ENCODE data around the gene RBM33. TPM values are rescaled to one million over a fixed set of nuclear protein-coding genes. Genes with fewer than 3 reads are reported as not detected.

Gene RBM33
- total RNA-seq, 1 experiment from 2014 or later: 81.8 TPM

- Mint-ChIP-seq H3K27ac (no peak overlapping the region), H3K27me3 (ENCODE audit: low read depth) (peaks cover 59% of the 10 kb centered on the region), H3K9me3 (peaks cover under 1% of the 10 kb centered on the region; the same call in 1 of the 2 replicates), H3K4me1 (no peaks in the 10 kb centered on the region), H3K36me3 (no peaks in the 10 kb centered on the region), H3K4me3 (no peak overlapping the region)
- ChIA-PET CTCF (interaction anchor here (0.6 to 0.7 kb wide), 3 partner anchors 12 to 378 kb away, joined by 3 read pairs; no protein-coding TSS in a partner anchor), POLR2A (no interaction called here)
- TF ChIP-seq PRRX2 (CRISPR knock-in tag; IDR thresholded peaks at IDR 0.05) (no peak), CDX4 (CRISPR knock-in tag; IDR thresholded peaks at IDR 0.05; ENCODE audit: borderline replicate concordance) (no peak), SMAD3 (CRISPR knock-in tag; IDR thresholded peaks at IDR 0.05; ENCODE audit: borderline replicate concordance) (no peak), CTCF (IDR thresholded peaks at IDR 0.05) (peak; percentile 89), AFF4 (CRISPR knock-in tag; IDR thresholded peaks at IDR 0.05; ENCODE audit: borderline replicate concordance) (no peak)
- ATAC-seq: peak; percentile 93
- peak; percentile 83 for DNase-seq (ENCODE audit: low spot score)
Observed at GRCh38 chr7:155796381-155797261, 152.2 kb downstream of the RBM33 start.

GRCh38 chr7:155797262-155798250 lies 153.1 kb downstream of the RBM33 start:
- peaks cover 68% of the 10 kb centered on the region for H3K27me3 Mint-ChIP-seq (ENCODE audit: low read depth)
- H3K27ac Mint-ChIP-seq: no peak overlapping the region
- no peaks in the 10 kb centered on the region for H3K9me3 Mint-ChIP-seq
- H3K4me1 Mint-ChIP-seq: peaks cover 2% of the 10 kb centered on the region; the same call in 1 of the 2 replicates
- DNase-seq (ENCODE audit: low spot score) (no peak), ATAC-seq (peak; percentile 53)
- no peaks in the 10 kb centered on the region for H3K36me3 Mint-ChIP-seq
- CTCF ChIA-PET: interaction anchor here (0.5 to 0.7 kb wide), 8 partner anchors 17 to 946 kb away, joined by 3 to 8 read pairs (median 3); no protein-coding TSS in a partner anchor
- POLR2A ChIA-PET: interaction anchor here (0.6 kb wide), 1 partner anchor 1015 kb away, joined by 3 read pairs; no protein-coding TSS in a partner anchor
- no peak overlapping the region for H3K4me3 Mint-ChIP-seq
- TF ChIP-seq GRHL2 (CRISPR knock-in tag; IDR thresholded peaks at IDR 0.05; ENCODE audit: insufficient replicate concordance, severe bottlenecking): no peak
- TF ChIP-seq HMGA2 (CRISPR knock-in tag; IDR thresholded peaks at IDR 0.05): no peak
- TF ChIP-seq ZBTB43 (CRISPR knock-in tag; IDR thresholded peaks at IDR 0.05): no peak
- TF ChIP-seq CREB1 (CRISPR knock-in tag; IDR thresholded peaks at IDR 0.05): no peak
- TF ChIP-seq MYBL2 (CRISPR knock-in tag; IDR thresholded peaks at IDR 0.05): no peak
- no peak for TF ChIP-seq E2F1 (CRISPR knock-in tag; IDR thresholded peaks at IDR 0.05)
- no peak for TF ChIP-seq NFE2L1 (CRISPR knock-in tag; IDR thresholded peaks at IDR 0.05)
- TF ChIP-seq JUN (CRISPR knock-in tag; IDR thresholded peaks at IDR 0.05): no peak
- TF ChIP-seq ZBTB21 (CRISPR knock-in tag; IDR thresholded peaks at IDR 0.05; ENCODE audit: borderline replicate concordance): no peak
- TF ChIP-seq ZMAT4 (CRISPR knock-in tag; IDR thresholded peaks at IDR 0.05): no peak
- TF ChIP-seq NR2C2 (CRISPR knock-in tag; IDR thresholded peaks at IDR 0.05): no peak
- no peak for TF ChIP-seq USF2 (CRISPR knock-in tag; IDR thresholded peaks at IDR 0.05)
- TF ChIP-seq ZNF219 (CRISPR knock-in tag; IDR thresholded peaks at IDR 0.05; ENCODE audit: borderline replicate concordance): no peak
- TF ChIP-seq ZNF317 (CRISPR knock-in tag; IDR thresholded peaks at IDR 0.05; ENCODE audit: borderline replicate concordance, low read depth): no peak
- no peak for TF ChIP-seq ELF4 (CRISPR knock-in tag; IDR thresholded peaks at IDR 0.05; ENCODE audit: low read depth)
- TF ChIP-seq NR1H2 (CRISPR knock-in tag; IDR thresholded peaks at IDR 0.05): no peak

Data from WTC11 (cell line).